Panc1 (cell line): Measurements from ENCODE around the gene SKOR1. TPM values are rescaled to one million over a fixed set of nuclear protein-coding genes. Genes with fewer than 3 reads are reported as not detected.

Experiments used
- ATAC-seq: fragments of 200-7000 bp; cut with Tn5 transposase; 2 replicates; pipeline ENCODE4 v1.9.1; 2020; ENCODE audit warnings: mild to moderate bottlenecking, moderate library complexity
- BruUV-seq: library from RNA; stranded (reverse); fragments of 400-500 nt; replicated peaks from 2 replicates; lab custom pipeline; 2021; lab: Mats Ljungman, UMichigan
- CTCF ChIA-PET: fragments of 300-600 bp; sonication (Branson Sonifier 250); formaldehyde crosslinking; loops from one replicate; lab custom pipeline; 2022; ENCODE audit warnings: antibody characterized with exemption; lab: Charles Lee
- POLR2A ChIA-PET: fragments of 300-600 bp; sonication (Branson Sonifier 250); formaldehyde crosslinking; loops from one replicate; lab custom pipeline; 2022; ENCODE audit warnings: antibody characterized with exemption; lab: Charles Lee
- DNase-seq: peaks from one replicate; pipeline ENCODE4 v3.0.0-alpha.2; 2010; ENCODE audit warnings: low read depth, low spot score
- H3K27ac ChIP-seq: 2 replicates; pipeline ENCODE4 v1.5.1; 2011; ENCODE audit warnings: mild to moderate bottlenecking, low read length, inconsistent platforms
- H3K27me3 ChIP-seq: fragments of 200-500 bp; sonication (Bioruptor generic); 2 replicates; pipeline ENCODE4 v1.6.0; 2014; ENCODE audit warnings: low read length, inconsistent platforms; ENCODE audit not compliant: control insufficient read depth, insufficient read depth
- H3K36me3 ChIP-seq: fragments of 200-500 bp; sonication (Bioruptor generic); 2 replicates; pipeline ENCODE4 v1.5.1; 2014; ENCODE audit warnings: inconsistent platforms, mild to moderate bottlenecking, low read length, moderate library complexity; ENCODE audit not compliant: control insufficient read depth, insufficient read depth
- H3K4me1 ChIP-seq: 2 replicates; pipeline ENCODE4 v1.5.1; 2011; ENCODE audit warnings: inconsistent platforms, mild to moderate bottlenecking, low read length, moderate library complexity; ENCODE audit not compliant: control insufficient read depth, insufficient read depth
- H3K4me3 ChIP-seq, 2 experiments: 2 replicates each; pipeline ENCODE4 v1.5.1; 2011 to 2012; ENCODE audit warnings: low read depth in 2 of 2, low read length in 2 of 2, mild to moderate bottlenecking in 2 of 2, inconsistent platforms in 1 of 2, moderate library complexity in 1 of 2
- H3K9me3 ChIP-seq: fragments of 200-500 bp; sonication (Bioruptor generic); 2 replicates; pipeline ENCODE4 v1.5.1; 2014; ENCODE audit warnings: low read depth, mild to moderate bottlenecking, inconsistent platforms, low read length, moderate library complexity; ENCODE audit not compliant: control insufficient read depth, insufficient read depth
- POLR2AphosphoS5 ChIP-seq: IDR thresholded peaks from 2 replicates; pipeline ENCODE4 v1.6.1; 2012; ENCODE audit warnings: mild to moderate bottlenecking, low read depth, low read length, moderate library complexity
- SIN3A ChIP-seq: IDR thresholded peaks from 2 replicates; pipeline ENCODE4 v1.6.1; 2012; ENCODE audit warnings: low read depth, mild to moderate bottlenecking, low read length, moderate library complexity, borderline replicate concordance; ENCODE audit not compliant: insufficient read depth
- TCF7L2 ChIP-seq: IDR thresholded peaks from 2 replicates; pipeline ENCODE4 v1.6.1; 2011; ENCODE audit warnings: mild to moderate bottlenecking, low read depth, low read length, inconsistent platforms
- in situ Hi-C: cut with HindIII; loops from 2 replicates; pipeline ENCODE4 v1.10.0; 2016; ENCODE audit warnings: low sequenced_read_pairs, low pct_unique_long_range_greater_than_20kb
- intact Hi-C: fragments of 100-400 bp; cut with micrococcal nuclease; formaldehyde crosslinking; loops from one replicate; pipeline ENCODE4 v1.10.0; 2022; ENCODE audit not compliant: unreplicated experiment
- total RNA-seq: library from RNA; stranded (reverse); gene quantifications from one replicate; pipeline ENCODE4 v1.2.1, GENCODE V29; 2021; ENCODE audit not compliant: unreplicated experiment
- TF ChIP-seq, protein P1 (sequence below): fragments of 450-650 bp; IDR thresholded peaks from 2 replicates; pipeline ENCODE4 v1.5.1; 2017; ENCODE audit warnings: mild to moderate bottlenecking
- TF ChIP-seq, protein P2 (sequence below), 2 experiments: IDR thresholded peaks; 2 replicates each; pipeline ENCODE4 v1.6.1; 2011 to 2012; ENCODE audit warnings: low read depth in 2 of 2, control low read depth in 1 of 2, low read length in 1 of 2, mild to moderate bottlenecking in 1 of 2, moderate library complexity in 1 of 2; ENCODE audit not compliant: insufficient read depth in 1 of 2

Gene SKOR1
- total RNA-seq, 1 experiment from 2014 or later: 0.21 TPM

DNA sequence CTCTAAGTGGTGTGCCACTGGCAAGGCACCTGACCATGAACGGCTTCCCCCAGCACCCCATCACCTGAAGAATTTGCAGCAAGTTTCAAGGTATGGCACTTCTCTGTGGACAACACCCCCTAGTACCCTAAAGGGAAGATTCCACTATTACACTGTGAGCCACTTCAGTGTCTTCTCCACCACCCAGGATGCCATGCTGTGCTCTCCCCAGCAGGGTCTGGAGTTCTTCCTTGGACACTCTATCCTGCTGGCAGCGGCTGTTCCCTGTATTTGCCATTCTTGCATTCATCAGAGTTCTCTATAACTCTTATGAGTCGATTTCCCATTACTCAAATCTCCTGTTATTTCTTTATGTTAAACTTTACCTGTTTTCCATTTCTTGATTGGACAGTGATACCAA lies 48.5 kb downstream of the SKOR1 start:
- H3K27ac ChIP-seq: no peak overlapping the region
- in situ Hi-C loops (no loop called here), intact Hi-C loops (no loop called here)
- no peaks in the 10 kb centered on the region for H3K27me3 ChIP-seq
- ATAC-seq (no peak), DNase-seq (no peak)
- H3K36me3 ChIP-seq: no peaks in the 10 kb centered on the region
- no TSS peak for BruUV-seq
- H3K4me3 ChIP-seq: no peak overlapping the region
- ChIA-PET POLR2A (no interaction called here), CTCF (interaction anchor here (0.6 to 1.4 kb wide), 2 partner anchors 10 to 680 kb away, joined by 3 to 4 read pairs; no protein-coding TSS in a partner anchor)
- H3K4me1 ChIP-seq: no peaks in the 10 kb centered on the region
- peaks cover 4% of the 10 kb centered on the region; the same call in 1 of the 2 replicates for H3K9me3 ChIP-seq
- TF ChIP-seq SIN3A: no peak
- TF ChIP-seq, protein P1, sequence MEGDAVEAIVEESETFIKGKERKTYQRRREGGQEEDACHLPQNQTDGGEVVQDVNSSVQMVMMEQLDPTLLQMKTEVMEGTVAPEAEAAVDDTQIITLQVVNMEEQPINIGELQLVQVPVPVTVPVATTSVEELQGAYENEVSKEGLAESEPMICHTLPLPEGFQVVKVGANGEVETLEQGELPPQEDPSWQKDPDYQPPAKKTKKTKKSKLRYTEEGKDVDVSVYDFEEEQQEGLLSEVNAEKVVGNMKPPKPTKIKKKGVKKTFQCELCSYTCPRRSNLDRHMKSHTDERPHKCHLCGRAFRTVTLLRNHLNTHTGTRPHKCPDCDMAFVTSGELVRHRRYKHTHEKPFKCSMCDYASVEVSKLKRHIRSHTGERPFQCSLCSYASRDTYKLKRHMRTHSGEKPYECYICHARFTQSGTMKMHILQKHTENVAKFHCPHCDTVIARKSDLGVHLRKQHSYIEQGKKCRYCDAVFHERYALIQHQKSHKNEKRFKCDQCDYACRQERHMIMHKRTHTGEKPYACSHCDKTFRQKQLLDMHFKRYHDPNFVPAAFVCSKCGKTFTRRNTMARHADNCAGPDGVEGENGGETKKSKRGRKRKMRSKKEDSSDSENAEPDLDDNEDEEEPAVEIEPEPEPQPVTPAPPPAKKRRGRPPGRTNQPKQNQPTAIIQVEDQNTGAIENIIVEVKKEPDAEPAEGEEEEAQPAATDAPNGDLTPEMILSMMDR: no peak
- TF ChIP-seq TCF7L2: no peak
- TF ChIP-seq, protein P2, sequence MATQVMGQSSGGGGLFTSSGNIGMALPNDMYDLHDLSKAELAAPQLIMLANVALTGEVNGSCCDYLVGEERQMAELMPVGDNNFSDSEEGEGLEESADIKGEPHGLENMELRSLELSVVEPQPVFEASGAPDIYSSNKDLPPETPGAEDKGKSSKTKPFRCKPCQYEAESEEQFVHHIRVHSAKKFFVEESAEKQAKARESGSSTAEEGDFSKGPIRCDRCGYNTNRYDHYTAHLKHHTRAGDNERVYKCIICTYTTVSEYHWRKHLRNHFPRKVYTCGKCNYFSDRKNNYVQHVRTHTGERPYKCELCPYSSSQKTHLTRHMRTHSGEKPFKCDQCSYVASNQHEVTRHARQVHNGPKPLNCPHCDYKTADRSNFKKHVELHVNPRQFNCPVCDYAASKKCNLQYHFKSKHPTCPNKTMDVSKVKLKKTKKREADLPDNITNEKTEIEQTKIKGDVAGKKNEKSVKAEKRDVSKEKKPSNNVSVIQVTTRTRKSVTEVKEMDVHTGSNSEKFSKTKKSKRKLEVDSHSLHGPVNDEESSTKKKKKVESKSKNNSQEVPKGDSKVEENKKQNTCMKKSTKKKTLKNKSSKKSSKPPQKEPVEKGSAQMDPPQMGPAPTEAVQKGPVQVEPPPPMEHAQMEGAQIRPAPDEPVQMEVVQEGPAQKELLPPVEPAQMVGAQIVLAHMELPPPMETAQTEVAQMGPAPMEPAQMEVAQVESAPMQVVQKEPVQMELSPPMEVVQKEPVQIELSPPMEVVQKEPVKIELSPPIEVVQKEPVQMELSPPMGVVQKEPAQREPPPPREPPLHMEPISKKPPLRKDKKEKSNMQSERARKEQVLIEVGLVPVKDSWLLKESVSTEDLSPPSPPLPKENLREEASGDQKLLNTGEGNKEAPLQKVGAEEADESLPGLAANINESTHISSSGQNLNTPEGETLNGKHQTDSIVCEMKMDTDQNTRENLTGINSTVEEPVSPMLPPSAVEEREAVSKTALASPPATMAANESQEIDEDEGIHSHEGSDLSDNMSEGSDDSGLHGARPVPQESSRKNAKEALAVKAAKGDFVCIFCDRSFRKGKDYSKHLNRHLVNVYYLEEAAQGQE (IDR thresholded peaks at IDR 0.05; ENCODE audit: insufficient read depth in 1 of 2, low read depth in 2 of 2, low read length in 1 of 2): no peak
- no peak for TF ChIP-seq POLR2AphosphoS5

DNA sequence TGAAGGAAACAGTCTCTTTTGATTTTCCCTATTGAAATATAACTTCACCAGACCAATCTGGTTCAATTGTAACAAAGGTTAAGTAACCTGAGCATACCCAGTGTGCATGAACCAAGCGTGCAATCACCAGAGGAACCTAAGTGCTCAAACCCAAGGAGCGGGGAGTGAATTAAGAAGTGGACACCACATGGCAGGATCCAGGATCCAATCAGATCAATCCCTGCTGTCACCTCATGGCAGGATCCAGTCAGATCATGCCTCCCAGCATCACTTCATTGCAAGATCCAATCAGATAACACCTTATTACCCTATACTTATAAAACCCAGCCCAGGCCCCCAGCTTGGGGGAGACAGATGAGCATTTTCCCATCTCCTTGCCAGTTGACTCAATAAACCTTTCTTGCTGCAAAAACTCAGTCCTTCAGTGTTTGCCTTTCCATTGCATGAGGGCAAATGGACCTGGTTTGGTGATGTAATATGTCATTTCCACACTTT lies 53.5 kb downstream of the SKOR1 start:
- DNase-seq (no peak), ATAC-seq (no peak)
- ChIA-PET POLR2A (no interaction called here), CTCF (no interaction called here)
- Histone ChIP-seq H3K4me1 (peaks cover 32% of the 10 kb centered on the region), H3K4me3 (no peak overlapping the region), H3K27ac (peak overlapping the region; percentile 68; the same call in 1 of the 2 replicates), H3K27me3 (no peaks in the 10 kb centered on the region), H3K36me3 (no peaks in the 10 kb centered on the region), H3K9me3 (no peaks in the 10 kb centered on the region)
- TF ChIP-seq SIN3A (no peak), POLR2AphosphoS5 (no peak), TCF7L2 (no peak)
- TF ChIP-seq, protein P2 (IDR thresholded peaks at IDR 0.05; ENCODE audit: insufficient read depth in 1 of 2, low read depth in 2 of 2, low read length in 1 of 2): no peak
- BruUV-seq: no TSS peak
- intact Hi-C loops: no loop called here
- in situ Hi-C loops: no loop called here
